CD14-positive monocyte (primary cell): ENCODE data around the gene ARRB1. TPM values are rescaled to one million over a fixed set of nuclear protein-coding genes. Genes with fewer than 3 reads are reported as not detected.

ENCODE experiments used
- DNase-seq, 3 donors: peaks; one replicate each; pipeline ENCODE4 v3.0.0-alpha.2; 2011 to 2022
- H2AFZ ChIP-seq: 2 replicates; pipeline ENCODE4 v1.6.0; 2012; ENCODE audit warnings: mild to moderate bottlenecking, low read depth, low read length, inconsistent platforms; ENCODE audit not compliant: insufficient read depth, poor library complexity, severe bottlenecking
- H3K27ac ChIP-seq, 2 donors: 1 replicate in 1 of 2; 2 replicates in 1 of 2; pipeline ENCODE4 v1.5.1; 2012 to 2013; ENCODE audit warnings: low read length in 2 of 2, control low read depth in 1 of 2, inconsistent platforms in 1 of 2, low read depth in 1 of 2, mild to moderate bottlenecking in 1 of 2
- H3K27me3 ChIP-seq, 2 donors: one replicate each; pipeline versions ENCODE4 v1.6.0 to v1.6.1; 2011 to 2013; ENCODE audit warnings: low read length in 2 of 2; ENCODE audit not compliant: control insufficient read depth in 2 of 2, insufficient read depth in 2 of 2
- H3K36me3 ChIP-seq, 2 donors: replicated peaks in 1 of 2; 1 replicate in 1 of 2; 2 replicates in 1 of 2; pipeline versions ENCODE4 v1.5.1 to v1.6.1; 2012 to 2013; ENCODE audit warnings: low read length in 2 of 2, control low read depth in 1 of 2, inconsistent platforms in 1 of 2, mild to moderate bottlenecking in 1 of 2; ENCODE audit not compliant: insufficient read depth in 2 of 2, control insufficient read depth in 1 of 2
- H3K4me1 ChIP-seq, 2 donors: 1 replicate in 1 of 2; 2 replicates in 1 of 2; pipeline versions ENCODE4 v1.5.1 to v1.6.1; 2012 to 2013; ENCODE audit warnings: low read length in 2 of 2, control low read depth in 1 of 2, inconsistent platforms in 1 of 2, mild to moderate bottlenecking in 1 of 2, moderate library complexity in 1 of 2; ENCODE audit not compliant: insufficient read depth in 2 of 2, control insufficient read depth in 1 of 2
- H3K4me2 ChIP-seq: replicated peaks from 2 replicates; pipeline ENCODE3; 2012; ENCODE audit warnings: low read length, moderate library complexity, mild to moderate bottlenecking; ENCODE audit not compliant: poor library complexity, severe bottlenecking; ENCODE audit errors: extremely low read depth
- H3K4me3 ChIP-seq, 3 experiments: fragments of 200-600 bp in 1 of 3; sonication (generic) in 1 of 3; replicated peaks in 1 of 3; 1 replicate in 2 of 3; 2 replicates in 1 of 3; pipeline ENCODE4 v1.5.1; 2011 to 2013; ENCODE audit warnings: low read length in 3 of 3, mild to moderate bottlenecking in 3 of 3, control low read depth in 2 of 3, low read depth in 2 of 3, inconsistent platforms in 1 of 3, moderate library complexity in 1 of 3
- H3K79me2 ChIP-seq: 2 replicates; pipeline ENCODE4 v1.6.0; 2012; ENCODE audit warnings: mild to moderate bottlenecking, control low read depth, inconsistent platforms, low read length, moderate library complexity; ENCODE audit not compliant: insufficient read depth
- H3K9ac ChIP-seq: 2 replicates; pipeline ENCODE4 v1.6.0; 2017; ENCODE audit warnings: low read length, mild to moderate bottlenecking; ENCODE audit not compliant: insufficient read depth, poor library complexity, severe bottlenecking
- H3K9me3 ChIP-seq, 2 donors: replicated peaks in 1 of 2; 1 replicate in 1 of 2; 2 replicates in 1 of 2; pipeline versions ENCODE4 v1.5.1 to v1.6.1; 2012 to 2013; ENCODE audit warnings: low read length in 2 of 2, control low read depth in 1 of 2; ENCODE audit not compliant: control insufficient read depth in 1 of 2, insufficient read depth in 1 of 2
- H4K20me1 ChIP-seq: 2 replicates; pipeline ENCODE4 v1.6.0; 2012; ENCODE audit warnings: mild to moderate bottlenecking, low read length, control low read depth, moderate library complexity; ENCODE audit not compliant: insufficient read depth
- H3K27ac Mint-ChIP-seq, 7 donors: one replicate each; pipeline ENCODE4 v1.8.0; 2020; ENCODE audit warnings: mild to moderate bottlenecking in 7 of 7, mixed read lengths in 7 of 7, moderate library complexity in 6 of 7, inconsistent platforms in 2 of 7
- H3K27me3 Mint-ChIP-seq, 3 donors: one replicate each; pipeline ENCODE4 v1.8.0; 2021 to 2022; ENCODE audit warnings: low read depth in 3 of 3, mild to moderate bottlenecking in 3 of 3, mixed read lengths in 3 of 3, moderate library complexity in 3 of 3, inconsistent platforms in 1 of 3
- H3K36me3 Mint-ChIP-seq, 2 donors: one replicate each; pipeline ENCODE4 v1.8.0; 2020; ENCODE audit warnings: mixed read lengths in 2 of 2, inconsistent platforms in 1 of 2, mild to moderate bottlenecking in 1 of 2
- H3K4me1 Mint-ChIP-seq: one replicate; pipeline ENCODE4 v1.8.0; 2020; ENCODE audit warnings: mild to moderate bottlenecking, mixed read lengths
- H3K4me3 Mint-ChIP-seq, 2 donors: one replicate each; pipeline ENCODE4 v1.8.0; 2020; ENCODE audit warnings: mild to moderate bottlenecking in 2 of 2, mixed read lengths in 2 of 2, moderate library complexity in 1 of 2
- H3K9me3 Mint-ChIP-seq, 7 donors: one replicate each; pipeline ENCODE4 v1.8.0; 2020 to 2022; ENCODE audit warnings: mixed read lengths in 7 of 7, mild to moderate bottlenecking in 6 of 7, moderate library complexity in 6 of 7, inconsistent platforms in 2 of 7
- CTCF ChIP-seq: fragments of 200-600 bp; IDR thresholded peaks from one replicate; pipeline ENCODE4 v1.8.0; 2022; ENCODE audit warnings: antibody characterized with exemption, mild to moderate bottlenecking
- WGBS: methylation state at CpG from one replicate; pipeline ENCODE4 v1.1.5; 2013; ENCODE audit warnings: missing lambda C conversion rate; ENCODE audit not compliant: insufficient coverage; 5-methylcytosine and 5-hydroxymethylcytosine counted together
- intact Hi-C, 2 donors: fragments of 100-400 bp; cut with micrococcal nuclease; formaldehyde crosslinking; loops; one replicate each; pipeline versions ENCODE4 v1.15.0 to v1.15.1; 2023
- polyA plus RNA-seq, 3 donors: library from polyadenylated mRNA; depleted of rRNA in 1 of 3; unstranded in 2 of 3; stranded (reverse) in 1 of 3; fragments of 300-500 nt in 2 of 3; fragments of >200 nt in 1 of 3; fragmentation: Illumina TruSeq in 2 of 3; gene quantifications; 1 replicate in 2 of 3; 2 replicates in 1 of 3; pipeline ENCODE4 v1.2.3, GENCODE V29; 2012 to 2021

ARRB1 gene
- polyA plus RNA-seq, 3 donors, result 52.6 to 114 (median 66.5) TPM

DNA sequence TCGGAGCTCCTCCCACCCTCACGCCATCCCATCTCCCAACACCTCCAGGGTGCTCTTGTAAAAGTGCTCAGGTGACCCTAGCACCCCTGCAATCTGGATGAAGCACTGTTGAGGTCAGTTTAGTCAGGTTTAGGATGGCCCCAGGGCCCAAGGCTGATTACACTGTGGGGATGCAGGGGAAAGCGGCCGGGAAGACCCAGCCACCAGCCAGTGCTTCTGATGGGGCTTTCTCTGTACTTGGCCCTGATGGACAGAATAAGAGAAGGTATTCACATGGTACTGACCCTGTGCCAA is 82.1 kb downstream of the ARRB1 start:
- H3K9me3 Mint-ChIP-seq, result no peaks in the 10 kb centered on the region
- intact Hi-C loops, result loop anchor here in 1 of 2 donors (5.0 kb wide), 1 partner anchor 413 kb away; no protein-coding TSS in a partner anchor

GRCh38 chr11:75268626-75269366 is 82.7 kb downstream of the ARRB1 start:
- no peaks in the 10 kb centered on the region for H3K9me3 ChIP-seq
- no peaks in the 10 kb centered on the region for H3K27me3 ChIP-seq
- no peak overlapping the region for H2AFZ ChIP-seq
- Mint-ChIP-seq H3K4me1 (peaks cover 55% of the 10 kb centered on the region), H3K9me3 (no peaks in the 10 kb centered on the region), H3K36me3 (peaks cover 70 to 91% of the 10 kb centered on the region in 2 donors), H3K27ac (no peak overlapping the region), H3K27me3 (no peaks in the 10 kb centered on the region), H3K4me3 (no peak overlapping the region)
- H4K20me1 ChIP-seq, result peaks cover 98% of the 10 kb centered on the region
- H3K4me3 ChIP-seq, result no peak overlapping the region
- WGBS, result 93% methylated on average over 14 of the region's 25 CpGs
- H3K4me1 ChIP-seq, result peaks cover 50% of the 10 kb centered on the region in 2 donors
- intact Hi-C loops, result loop anchor here in 1 of 2 donors (5.0 kb wide), 1 partner anchor 414 kb away; no protein-coding TSS in a partner anchor
- H3K9ac ChIP-seq, result no peak overlapping the region
- TF ChIP-seq CTCF, result no peak
- H3K27ac ChIP-seq, result no peak overlapping the region
- DNase-seq, result no peak
- H3K36me3 ChIP-seq, result peaks cover 66 to 82% of the 10 kb centered on the region in 2 donors
- no peak overlapping the region for H3K4me2 ChIP-seq
- H3K79me2 ChIP-seq, result no peaks in the 10 kb centered on the region

More for the DNA sequence above, 82.1 kb downstream of the ARRB1 start:
- Mint-ChIP-seq H3K27ac (no peak overlapping the region), H3K4me1 (peaks cover 50% of the 10 kb centered on the region), H3K4me3 (no peak overlapping the region), H3K27me3 (no peaks in the 10 kb centered on the region), H3K36me3 (peaks cover 76 to 96% of the 10 kb centered on the region in 2 donors)
- Histone ChIP-seq H3K4me3 (no peak overlapping the region), H3K27ac (no peak overlapping the region), H3K9ac (no peak overlapping the region), H3K9me3 (no peaks in the 10 kb centered on the region), H4K20me1 (peaks cover 98% of the 10 kb centered on the region), H3K36me3 (peaks cover 71 to 87% of the 10 kb centered on the region in 2 donors), H3K4me2 (no peak overlapping the region), H3K4me1 (peaks cover 45% of the 10 kb centered on the region in 2 donors), H2AFZ (no peak overlapping the region), H3K27me3 (no peaks in the 10 kb centered on the region), H3K79me2 (no peaks in the 10 kb centered on the region)
- no peak for DNase-seq
- WGBS, result 100% methylated on average over 4 of the region's 4 CpGs
- no peak for TF ChIP-seq CTCF
